Astrocyte (in vitro differentiated cells and primary cell): ENCODE data around the gene SHCBP1L. TPM values are rescaled to one million over a fixed set of nuclear protein-coding genes. Genes with fewer than 3 reads are reported as not detected.

Experiments
- DNase-seq: peaks from one replicate; pipeline ENCODE4 v3.0.0-alpha.2; 2010; ENCODE audit warnings: low read depth
- FAIRE-seq: peaks from 2 replicates; lab custom pipeline; 2011; peaks lifted over from hg19 to GRCh38; lab: Jason Lieb, UNC
- H2AFZ ChIP-seq: 2 replicates; pipeline ENCODE4 v1.6.0; 2012; ENCODE audit warnings: low read depth, low read length, inconsistent platforms
- H3K27ac ChIP-seq: 2 replicates; pipeline ENCODE4 v1.5.1; 2011; ENCODE audit warnings: low read depth, low read length, inconsistent platforms
- H3K27me3 ChIP-seq: 2 replicates; pipeline ENCODE4 v1.6.0; 2011; ENCODE audit warnings: low read length, inconsistent platforms; ENCODE audit not compliant: insufficient read depth
- H3K36me3 ChIP-seq: 2 replicates; pipeline ENCODE4 v1.5.1; 2011; ENCODE audit warnings: low read length, inconsistent platforms; ENCODE audit not compliant: insufficient read depth
- H3K4me1 ChIP-seq: 2 replicates; pipeline ENCODE4 v1.5.1; 2011; ENCODE audit warnings: low read length, inconsistent platforms; ENCODE audit not compliant: insufficient read depth
- H3K4me2 ChIP-seq: 2 replicates; pipeline ENCODE4 v1.6.0; 2012; ENCODE audit warnings: low read length, inconsistent platforms
- H3K4me3 ChIP-seq: 2 replicates; pipeline ENCODE4 v1.5.1; 2011; ENCODE audit warnings: low read depth, mild to moderate bottlenecking, low read length, inconsistent platforms; ENCODE audit not compliant: insufficient read depth
- H3K79me2 ChIP-seq: 2 replicates; pipeline ENCODE4 v1.6.0; 2012; ENCODE audit warnings: mild to moderate bottlenecking, low read length, inconsistent platforms; ENCODE audit not compliant: insufficient read depth
- H3K9ac ChIP-seq: 2 replicates; pipeline ENCODE4 v1.6.0; 2012; ENCODE audit warnings: mild to moderate bottlenecking, low read length, inconsistent platforms
- H3K9me3 ChIP-seq: 2 replicates; pipeline ENCODE4 v1.5.1; 2012; ENCODE audit warnings: low read depth, mild to moderate bottlenecking, low read length, inconsistent platforms; ENCODE audit not compliant: insufficient read depth
- H4K20me1 ChIP-seq: 2 replicates; pipeline ENCODE4 v1.6.0; 2012; ENCODE audit warnings: low read length, inconsistent platforms; ENCODE audit not compliant: insufficient read depth
- H3K27ac Mint-ChIP-seq: one replicate; pipeline ENCODE4 v1.8.0; 2021; ENCODE audit warnings: mild to moderate bottlenecking, mixed read lengths; ENCODE audit not compliant: unreplicated experiment
- H3K27me3 Mint-ChIP-seq: one replicate; pipeline ENCODE4 v1.8.0; 2021; ENCODE audit warnings: low read depth, mixed read lengths; ENCODE audit not compliant: unreplicated experiment
- H3K36me3 Mint-ChIP-seq: one replicate; pipeline ENCODE4 v1.8.0; 2021; ENCODE audit warnings: low read depth, mixed read lengths; ENCODE audit not compliant: unreplicated experiment
- H3K4me1 Mint-ChIP-seq: one replicate; pipeline ENCODE4 v1.8.0; 2021; ENCODE audit warnings: low read depth, mixed read lengths; ENCODE audit not compliant: unreplicated experiment
- H3K4me3 Mint-ChIP-seq: one replicate; pipeline ENCODE4 v1.8.0; 2021; ENCODE audit warnings: mild to moderate bottlenecking, moderate library complexity, mixed read lengths; ENCODE audit not compliant: unreplicated experiment
- H3K9me3 Mint-ChIP-seq: one replicate; pipeline ENCODE4 v1.8.0; 2021; ENCODE audit warnings: mild to moderate bottlenecking, mixed read lengths; ENCODE audit not compliant: unreplicated experiment
- CTCF ChIP-seq: IDR thresholded peaks from 2 replicates; pipeline ENCODE4 v1.5.1; 2011; ENCODE audit warnings: low read depth, mild to moderate bottlenecking, inconsistent platforms, low read length, moderate library complexity; ENCODE audit not compliant: insufficient read depth
- EZH2 ChIP-seq: IDR thresholded peaks from 2 replicates; pipeline ENCODE4 v1.6.1; 2012; ENCODE audit warnings: mild to moderate bottlenecking, low read length, inconsistent platforms; ENCODE audit not compliant: insufficient read depth
- total RNA-seq: library from RNA; stranded (reverse); gene quantifications from 2 replicates; pipeline ENCODE4 v1.2.1, GENCODE V29; 2021

SHCBP1L gene
- total RNA-seq, 1 donor from 2014 or later = not detected

GRCh38 chr1:183000167-183000962, 47.4 kb upstream of the SHCBP1L start:
- Histone ChIP-seq H3K9ac (no peak overlapping the region), H4K20me1 (no peaks in the 10 kb centered on the region), H3K4me1 (no peaks in the 10 kb centered on the region), H3K9me3 (no peaks in the 10 kb centered on the region), H3K79me2 (no peaks in the 10 kb centered on the region), H2AFZ (no peak overlapping the region), H3K27ac (no peak overlapping the region), H3K36me3 (no peaks in the 10 kb centered on the region), H3K4me2 (no peak overlapping the region), H3K4me3 (no peak overlapping the region), H3K27me3 (no peaks in the 10 kb centered on the region)
- FAIRE-seq = no peak
- Mint-ChIP-seq H3K27ac (no peak overlapping the region), H3K4me1 (peaks cover 7% of the 10 kb centered on the region), H3K9me3 (peaks cover 3% of the 10 kb centered on the region), H3K4me3 (no peak overlapping the region), H3K36me3 (no peaks in the 10 kb centered on the region), H3K27me3 (no peaks in the 10 kb centered on the region)
- TF ChIP-seq CTCF (no peak), EZH2 (no peak)
- no peak for DNase-seq

- Mint-ChIP-seq H3K36me3 (no peaks in the 10 kb centered on the region), H3K4me3 (no peak overlapping the region), H3K27me3 (no peaks in the 10 kb centered on the region), H3K9me3 (no peaks in the 10 kb centered on the region), H3K4me1 (peaks cover 7% of the 10 kb centered on the region), H3K27ac (no peak overlapping the region)
- Histone ChIP-seq H2AFZ (no peak overlapping the region), H3K27me3 (no peaks in the 10 kb centered on the region), H3K4me3 (no peak overlapping the region), H3K9me3 (no peaks in the 10 kb centered on the region), H3K9ac (no peak overlapping the region), H3K4me2 (no peak overlapping the region), H3K36me3 (no peaks in the 10 kb centered on the region), H3K79me2 (no peaks in the 10 kb centered on the region), H3K4me1 (no peaks in the 10 kb centered on the region), H4K20me1 (no peaks in the 10 kb centered on the region), H3K27ac (no peak overlapping the region)
- DNase-seq (no peak), FAIRE-seq (no peak)
- TF ChIP-seq CTCF (no peak), EZH2 (no peak)
These were observed 45.5 kb upstream of the SHCBP1L start for GRCh38 chr1:182998482-182998881.

- TF ChIP-seq CTCF (no peak), EZH2 (no peak)
- FAIRE-seq = no peak
- no peaks in the 10 kb centered on the region for H3K4me1 ChIP-seq
These were observed 43.9 kb upstream of the SHCBP1L start for GRCh38 chr1:182996816-182997215.

More at GRCh38 chr1:182996816-182997215, 43.9 kb upstream of the SHCBP1L start:
- H3K27ac ChIP-seq = no peak overlapping the region
- no peaks in the 10 kb centered on the region for H3K36me3 Mint-ChIP-seq
- H3K27me3 ChIP-seq = no peaks in the 10 kb centered on the region
- no peaks in the 10 kb centered on the region for H3K79me2 ChIP-seq
- H3K9ac ChIP-seq = no peak overlapping the region
- no peak overlapping the region for H3K4me3 Mint-ChIP-seq
- H3K9me3 ChIP-seq = no peaks in the 10 kb centered on the region
- H3K36me3 ChIP-seq = no peaks in the 10 kb centered on the region
- no peak overlapping the region for H3K4me3 ChIP-seq
- peak; percentile 12 for DNase-seq
- H3K4me1 Mint-ChIP-seq = peaks cover 7% of the 10 kb centered on the region
- no peak overlapping the region for H3K27ac Mint-ChIP-seq
- H3K27me3 Mint-ChIP-seq = no peaks in the 10 kb centered on the region
- no peaks in the 10 kb centered on the region for H3K9me3 Mint-ChIP-seq
- no peaks in the 10 kb centered on the region for H4K20me1 ChIP-seq
- H3K4me2 ChIP-seq = no peak overlapping the region
- no peak overlapping the region for H2AFZ ChIP-seq
